Measurements from ENCODE around the gene MIS18A. TPM values are rescaled to one million over a fixed set of nuclear protein-coding genes. Genes with fewer than 3 reads are reported as not detected.

The MIS18A gene
- total and polyA plus RNA-seq, 12 donors = 3.4 to 12.6 (median 8.4) TPM

GRCh38 chr21:32256873-32257620, 21.8 kb downstream of the MIS18A start:
- peak; percentile 74 to 92 (median 81) for DNase-seq
- Histone ChIP-seq H3K27me3 (no peaks in the 10 kb centered on the region), H3K4me1 (replicated peaks in 1 of 2) (peaks cover 4 to 23% of the 10 kb centered on the region in 2 donors), H3K36me3 (replicated peaks in 1 of 2) (no peaks in the 10 kb centered on the region), H3K9me3 (replicated peaks in 1 of 3) (no peaks in the 10 kb centered on the region), H3K27ac (peak overlapping the region in 2 of 5 donors; percentile 24 to 38), H3K4me3 (no peak overlapping the region)
- intact Hi-C loops (cut with DNase I) = loop anchor here (5.0 to 10.0 kb wide), 3 partner anchors 162 to 475 kb away; no protein-coding TSS in a partner anchor
- no peak for TF ChIP-seq POLR2A (IDR thresholded peaks at IDR 0.05)
- no peak for TF ChIP-seq CTCF (IDR thresholded peaks at IDR 0.05)
- WGBS, 4 donors = 32 to 35% (median 33%) methylated on average over 9 of the region's 9 CpGs

- Histone ChIP-seq H3K4me1 (replicated peaks in 1 of 2) (peaks cover 4 to 23% of the 10 kb centered on the region in 2 donors), H3K36me3 (replicated peaks in 1 of 2) (no peaks in the 10 kb centered on the region), H3K9me3 (replicated peaks in 1 of 3) (no peaks in the 10 kb centered on the region), H3K27me3 (no peaks in the 10 kb centered on the region), H3K27ac (peak overlapping the region in 1 of 5 donors; percentile 38), H3K4me3 (no peak overlapping the region)
- 75 to 77% (median 76%) methylated on average over 12 of the region's 12 CpGs for WGBS, 4 donors
- no peak for DNase-seq
- TF ChIP-seq CTCF (IDR thresholded peaks at IDR 0.05) = no peak
- TF ChIP-seq POLR2A (IDR thresholded peaks at IDR 0.05) = no peak
- intact Hi-C loops (cut with DNase I) = loop anchor here (5.0 to 10.0 kb wide), 3 partner anchors 161 to 474 kb away; no protein-coding TSS in a partner anchor
These were observed 22.6 kb downstream of the MIS18A start for GRCh38 chr21:32256251-32256650.

- intact Hi-C loops (cut with DNase I) = loop anchor here in 1 of 2 donors (10.0 kb wide), 1 partner anchor 158 kb away; no protein-coding TSS in a partner anchor
- H3K27ac ChIP-seq = peak overlapping the region in 1 of 5 donors; percentile 58
- H3K4me3 ChIP-seq = no peak overlapping the region
- no peaks in the 10 kb centered on the region for H3K9me3 ChIP-seq (replicated peaks in 1 of 3)
- H3K27me3 ChIP-seq = no peaks in the 10 kb centered on the region
- WGBS, 4 donors = 65 to 75% (median 72%) methylated on average over 5 to 7 of the region's 7 CpGs
- H3K36me3 ChIP-seq (replicated peaks in 1 of 2) = no peaks in the 10 kb centered on the region
- TF ChIP-seq POLR2A (IDR thresholded peaks at IDR 0.05) (no peak), CTCF (IDR thresholded peaks at IDR 0.05) (no peak)
- peak in 5 of 7 donors; percentile 21 to 62 (median 25) for DNase-seq
- peaks cover 4 to 20% of the 10 kb centered on the region in 2 donors for H3K4me1 ChIP-seq (replicated peaks in 1 of 2)
These were observed 25.6 kb downstream of the MIS18A start for GRCh38 chr21:32253215-32253641.

GRCh38 chr21:32252136-32252535, 26.7 kb downstream of the MIS18A start:
- H3K27ac ChIP-seq = no peak overlapping the region
- no peaks in the 10 kb centered on the region for H3K27me3 ChIP-seq
- no peaks in the 10 kb centered on the region for H3K9me3 ChIP-seq (replicated peaks in 1 of 3)
- no peaks in the 10 kb centered on the region for H3K36me3 ChIP-seq (replicated peaks in 1 of 2)
- no peak overlapping the region for H3K4me3 ChIP-seq
- TF ChIP-seq POLR2A (IDR thresholded peaks at IDR 0.05) = no peak
- TF ChIP-seq CTCF (IDR thresholded peaks at IDR 0.05) = no peak
- intact Hi-C loops (cut with DNase I) = loop anchor here in 1 of 2 donors (10.0 kb wide), 1 partner anchor 157 kb away; no protein-coding TSS in a partner anchor
- DNase-seq = no peak
- peaks cover 0 to 9% of the 10 kb centered on the region in 2 donors for H3K4me1 ChIP-seq (replicated peaks in 1 of 2)

All from adrenal gland (tissue), 12 donors.